HG03064 (cell line): ENCODE measurements around the gene VSTM4.

Experiments
- ATAC-seq: cut with Tn5 transposase; IDR thresholded peaks from one replicate; pipeline ENCODE4 v1.9.1; 2021; ENCODE audit warnings: low read depth; ENCODE audit not compliant: unreplicated experiment

VSTM4 gene

GRCh38 chr10:48981310-48981907, 133.9 kb downstream of the VSTM4 start:
- no peak for ATAC-seq

GRCh38 chr10:48978318-48978717, 137.0 kb downstream of the VSTM4 start:
- ATAC-seq: no peak

- ATAC-seq: no peak
Measured at GRCh38 chr10:48976196-48976595, 139.1 kb downstream of the VSTM4 start.

GRCh38 chr10:48974510-48975156, 140.7 kb downstream of the VSTM4 start:
- ATAC-seq: no peak

GRCh38 chr10:48973065-48973464, 142.3 kb downstream of the VSTM4 start:
- ATAC-seq: no peak

GRCh38 chr10:48970654-48971053, 144.7 kb downstream of the VSTM4 start:
- ATAC-seq: no peak

- no peak for ATAC-seq
Measured at GRCh38 chr10:48970046-48970445, 145.3 kb downstream of the VSTM4 start.

- no peak for ATAC-seq
Measured at GRCh38 chr10:48968036-48968435, 147.3 kb downstream of the VSTM4 start.

- ATAC-seq: no peak
Measured at GRCh38 chr10:48965460-48965859, 149.9 kb downstream of the VSTM4 start.
